ENCODE results near the gene EGFL8.

DNA sequence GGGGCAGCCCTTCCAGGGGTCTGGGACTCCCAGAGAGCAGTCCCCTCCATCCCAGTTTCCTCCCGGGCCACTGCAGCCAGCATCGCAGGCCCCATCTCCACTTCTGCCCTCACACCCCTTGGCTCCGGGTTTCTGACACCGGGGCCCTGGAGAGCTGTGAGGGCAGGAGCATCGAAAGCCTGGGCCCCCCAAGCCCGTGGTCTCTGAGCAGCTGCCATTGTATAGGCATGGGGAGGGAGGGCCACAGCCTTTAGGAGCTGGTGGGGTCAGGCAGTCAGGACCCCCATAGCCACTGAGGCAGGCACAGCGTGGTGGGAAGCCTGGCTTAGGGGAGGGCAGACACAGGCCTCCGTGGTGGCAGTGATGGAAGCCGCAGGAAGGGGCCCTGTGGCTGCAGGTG is 37.8 kb downstream of the EGFL8 start:
- TF ChIP-seq YY1 (IDR thresholded peaks at IDR 0.05; ENCODE audit: insufficient read depth, insufficient read length) (no peak), SUZ12 (IDR thresholded peaks at IDR 0.05; ENCODE audit: extremely low read depth, insufficient read depth, insufficient read length) (no peak)

Data from NT2/D1 (cell line).